Mucosa of gallbladder (tissue), 1 donor: Measurements from ENCODE around the gene ANKRD11. TPM values are rescaled to one million over a fixed set of nuclear protein-coding genes. Genes with fewer than 3 reads are reported as not detected.
"Not testable (repeated sequence)": the region's sequence is repeated elsewhere in the genome, so short reads cannot be mapped to it uniquely, and the experiment has no call there.

ENCODE experiments used
- DNase-seq: peaks from one replicate; pipeline ENCODE4 v3.0.0-alpha.2; 2020; ENCODE audit warnings: low spot score
- total RNA-seq: library from RNA; stranded (reverse); gene quantifications from one replicate; pipeline ENCODE4 v1.2.1, GENCODE V29; 2021
- donor health status: DM: no; HTN: no; CAD: no.

The ANKRD11 gene
- total RNA-seq, 1 donor from 2014 or later = 143 TPM

DNA sequence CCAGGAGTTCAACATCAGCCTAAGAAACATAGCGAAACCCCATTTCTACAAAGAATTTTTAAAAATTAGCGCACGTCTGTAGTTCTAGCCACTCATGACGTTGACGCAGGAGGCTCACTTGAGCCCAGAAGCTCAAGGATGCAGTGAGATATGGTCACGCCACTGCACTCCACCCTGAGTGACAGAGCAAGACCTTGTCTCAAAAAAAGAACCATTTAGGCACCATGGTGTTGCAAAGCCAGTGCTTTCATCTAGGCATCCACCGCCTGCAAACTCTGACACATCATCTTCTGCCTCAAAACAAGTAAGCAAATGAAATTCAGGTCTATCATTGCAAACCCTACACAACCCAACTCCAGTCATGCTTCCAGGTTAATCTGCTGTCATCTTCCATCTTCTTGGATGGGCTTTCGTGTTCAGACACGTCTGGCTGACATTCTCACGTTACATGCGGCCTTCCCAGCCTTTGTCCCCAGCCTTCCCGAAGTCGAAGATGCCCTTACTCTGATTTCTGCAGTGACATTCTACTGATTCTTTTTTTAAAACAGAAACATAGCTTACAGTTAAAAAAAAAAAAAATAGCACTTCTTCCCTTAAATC is 8.9 kb downstream of the ANKRD11 start:
- no peak for DNase-seq

DNA sequence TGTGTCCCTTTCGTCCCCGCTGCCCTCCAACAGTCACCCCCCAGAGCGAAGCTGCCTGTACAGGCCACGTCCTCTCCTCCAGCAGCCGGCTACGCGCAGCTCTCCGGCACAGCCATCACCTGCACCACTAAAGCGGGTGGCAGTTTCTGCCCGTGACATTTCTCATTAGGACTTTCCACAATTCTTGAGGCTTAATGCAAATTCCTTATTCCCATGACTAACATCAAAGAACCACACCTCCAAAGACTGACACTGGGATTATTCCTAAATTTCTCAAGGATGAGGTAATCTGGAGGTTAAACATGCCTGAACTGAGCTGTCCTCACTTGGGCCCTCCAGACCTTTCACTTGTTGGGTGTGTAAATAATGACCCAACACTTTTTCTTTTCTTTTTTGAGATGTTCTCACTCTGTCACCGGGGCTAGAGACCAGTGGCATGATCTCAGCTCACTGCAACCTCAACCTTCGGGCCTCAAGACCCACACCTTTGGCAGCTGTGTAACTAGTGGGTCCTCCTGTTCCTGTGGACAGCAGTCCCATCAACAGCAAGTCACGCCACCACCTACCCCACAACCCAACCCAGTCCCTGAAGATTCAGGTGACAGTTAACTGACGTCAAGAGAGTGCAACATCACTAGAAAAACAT is 11.7 kb downstream of the ANKRD11 start:
- no peak for DNase-seq

DNA sequence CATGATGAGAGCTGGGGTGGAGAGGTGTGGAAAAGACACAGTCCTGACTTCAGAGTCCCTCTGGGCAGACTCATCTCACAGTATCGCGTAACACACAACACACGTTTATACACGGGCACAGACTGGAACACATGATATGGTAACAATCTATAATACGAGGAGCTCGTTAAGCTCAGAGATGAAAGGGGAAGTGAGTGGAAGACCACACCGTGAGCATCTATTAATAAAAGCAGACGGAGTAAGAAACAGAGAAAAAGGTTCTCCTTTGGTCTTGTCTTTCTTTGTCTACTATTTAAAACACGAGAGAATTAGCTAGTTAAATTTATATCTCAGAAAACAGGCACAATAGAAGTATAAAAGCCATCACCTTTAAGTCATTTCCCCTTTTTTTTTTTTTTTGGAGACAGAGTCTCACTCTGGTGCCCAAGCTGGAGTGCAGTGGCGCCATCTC is 13.5 kb downstream of the ANKRD11 start:
- DNase-seq = no peak

DNA sequence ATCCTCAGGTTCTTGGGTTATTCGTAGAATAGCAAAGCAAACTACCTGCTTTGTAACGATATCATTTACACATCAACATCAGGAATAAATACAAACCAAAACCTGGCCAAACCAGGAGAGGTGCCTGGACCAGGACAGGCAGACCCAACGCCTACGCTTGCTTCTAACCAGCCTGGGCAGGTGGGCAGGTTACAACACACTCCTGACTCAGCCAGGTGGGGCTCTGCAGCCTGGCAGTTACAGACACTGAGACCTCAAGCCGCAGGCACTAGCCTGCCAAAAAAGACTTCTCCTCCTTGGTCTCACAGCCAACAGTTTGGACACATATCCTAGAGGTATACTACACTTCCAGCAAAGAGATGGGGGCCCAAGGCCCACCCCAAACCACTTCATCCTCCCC is 14.0 kb downstream of the ANKRD11 start:
- no peak for DNase-seq

DNA sequence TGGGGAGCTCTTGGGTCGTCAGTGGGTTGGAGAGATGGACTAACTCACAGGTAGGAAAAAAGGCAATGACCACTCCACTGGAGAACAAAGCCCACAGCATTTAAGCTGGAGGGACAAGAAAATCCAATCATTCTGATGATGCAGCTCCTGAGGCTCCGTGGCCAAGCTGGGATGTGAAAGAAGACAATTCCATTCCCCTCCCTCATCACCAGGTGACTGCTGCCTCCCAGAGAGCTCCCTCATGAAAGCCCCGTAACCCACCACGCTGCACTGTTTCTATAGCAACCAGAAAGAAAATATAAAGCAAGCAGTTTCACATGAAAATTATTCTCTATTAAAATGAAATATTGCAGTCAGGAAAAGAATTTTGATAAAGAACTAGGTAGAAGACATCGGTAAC is 15.2 kb downstream of the ANKRD11 start:
- DNase-seq = no peak

DNA sequence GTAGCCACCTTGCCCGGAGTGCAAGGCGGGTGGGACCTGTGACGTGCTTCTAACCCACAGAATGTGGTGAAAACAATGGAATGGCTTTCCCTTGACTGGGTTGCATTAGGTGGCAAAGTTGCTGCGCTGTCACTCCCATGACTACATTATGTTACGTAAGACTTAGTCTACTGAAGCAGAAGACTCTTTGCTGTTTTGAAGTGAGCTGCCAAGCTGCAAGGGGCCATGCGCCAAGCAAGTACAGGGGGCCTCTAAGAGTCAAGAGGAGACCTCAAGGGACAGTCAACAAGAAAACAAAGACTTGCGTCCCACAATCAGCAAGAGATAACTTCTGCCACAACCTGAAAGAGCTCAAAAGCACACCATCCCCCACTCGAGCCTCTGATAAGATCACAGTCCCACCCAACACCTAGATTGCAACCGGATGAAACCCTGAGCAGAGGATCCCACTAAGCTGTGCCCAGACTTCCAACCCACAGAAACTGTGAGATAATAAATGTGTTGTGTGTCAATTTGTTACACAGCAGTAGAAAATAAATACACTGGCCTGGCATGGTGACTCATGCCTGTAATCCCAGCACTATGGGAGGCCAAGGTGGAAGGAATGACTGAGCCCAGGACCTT is 16.5 kb downstream of the ANKRD11 start:
- no peak for DNase-seq

DNA sequence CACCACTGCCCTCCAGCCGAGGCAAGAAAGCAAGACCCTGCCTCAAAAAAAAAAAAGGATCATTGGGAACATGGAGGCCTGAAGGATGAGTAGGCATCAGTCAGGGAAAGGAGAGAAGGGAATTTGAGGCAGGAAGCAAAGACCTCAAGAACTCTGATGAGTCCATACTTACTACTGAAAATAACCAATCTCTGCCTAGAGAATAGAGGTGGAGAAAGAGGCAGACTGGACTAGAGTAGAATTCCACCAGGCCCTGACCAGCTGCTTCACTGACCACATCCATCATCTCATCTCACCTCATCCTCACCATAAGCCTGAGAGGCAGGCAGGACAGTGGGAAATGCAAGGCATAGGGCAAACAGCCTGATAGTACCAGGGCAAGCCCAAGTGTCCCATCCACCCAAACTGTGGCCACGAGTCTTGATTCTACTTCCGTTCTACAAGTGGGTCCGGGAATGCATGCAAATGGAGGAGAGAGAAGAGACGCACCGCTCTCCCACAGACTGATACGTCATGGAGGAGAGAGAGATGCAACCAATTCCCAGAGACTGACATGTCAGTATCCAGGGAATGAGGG is 17.1 kb downstream of the ANKRD11 start:
- DNase-seq = no peak

DNA sequence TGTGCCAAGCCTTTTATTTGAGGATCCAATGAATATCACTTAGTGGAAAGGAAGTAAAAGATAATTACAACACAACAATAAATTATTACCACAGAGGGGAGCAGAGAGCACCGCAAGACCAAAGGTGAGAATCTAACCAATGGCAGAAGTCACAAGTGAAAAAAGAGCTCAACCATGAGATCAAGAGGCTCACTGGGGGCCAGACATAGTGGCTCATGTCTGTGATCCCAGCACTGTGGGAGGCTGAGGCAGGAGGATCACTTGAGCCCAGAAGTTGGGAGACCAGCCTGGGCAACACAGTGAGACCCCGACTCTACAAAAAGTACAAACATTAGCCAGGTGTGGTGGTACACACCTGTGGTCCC is 17.7 kb downstream of the ANKRD11 start:
- no peak for DNase-seq

DNA sequence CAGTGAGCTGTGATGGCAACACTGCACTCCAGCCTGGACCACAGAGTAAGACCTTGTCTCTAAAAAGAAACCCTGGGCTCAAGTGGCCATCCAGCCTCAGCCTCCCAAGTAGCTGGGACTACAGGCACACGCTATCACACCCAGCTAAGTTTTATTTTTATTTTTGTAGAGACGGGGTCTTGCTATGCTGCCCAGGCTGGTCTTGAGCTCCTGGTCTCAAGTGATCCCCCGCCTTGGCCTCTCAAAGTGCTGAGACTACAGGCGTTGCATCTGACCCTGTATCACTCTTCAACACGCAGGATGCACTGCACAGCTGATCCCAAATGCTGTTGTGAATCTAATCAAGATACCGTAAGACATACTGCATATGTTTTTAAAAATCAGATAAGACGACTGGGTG is 23.0 kb downstream of the ANKRD11 start:
- DNase-seq = no peak

DNA sequence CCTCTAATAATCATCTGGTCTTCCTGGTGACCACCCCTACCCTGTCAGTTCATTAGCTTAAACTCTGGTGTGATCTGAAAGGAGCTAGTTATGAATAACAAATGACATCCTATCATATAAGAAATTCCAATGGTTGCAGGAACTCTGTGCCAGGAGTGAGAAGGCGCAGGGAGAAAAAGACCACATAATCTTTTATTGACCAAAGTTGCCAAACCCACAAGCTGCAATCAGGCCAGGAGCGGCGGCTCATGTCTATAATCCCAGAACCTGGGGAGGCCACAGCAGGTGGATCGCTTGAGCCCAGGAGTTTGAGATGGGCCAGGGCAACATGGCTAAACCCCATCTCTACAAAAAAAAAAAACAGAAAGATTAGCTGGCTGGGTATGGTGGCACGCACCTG is 23.4 kb downstream of the ANKRD11 start:
- DNase-seq = no peak

DNA sequence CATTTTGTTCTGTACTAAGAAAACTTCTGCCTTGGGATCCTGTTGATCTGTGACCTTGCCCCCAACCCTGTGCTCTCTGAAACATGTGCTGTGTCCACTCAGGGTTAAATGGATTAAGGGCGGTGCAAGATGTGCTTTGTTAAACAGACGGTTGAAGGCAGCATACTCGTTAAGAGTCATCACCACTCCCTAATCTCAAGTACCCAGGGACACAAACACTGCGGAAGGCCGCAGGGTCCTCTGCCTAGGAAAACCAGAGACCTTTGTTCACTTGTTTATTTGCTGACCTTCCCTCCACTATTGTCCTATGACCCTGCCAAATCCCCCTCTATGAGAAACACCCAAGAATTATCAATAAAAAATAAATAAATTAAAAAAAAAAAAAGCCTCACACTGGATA is 27.0 kb downstream of the ANKRD11 start:
- DNase-seq = not testable (repeated sequence)

DNA sequence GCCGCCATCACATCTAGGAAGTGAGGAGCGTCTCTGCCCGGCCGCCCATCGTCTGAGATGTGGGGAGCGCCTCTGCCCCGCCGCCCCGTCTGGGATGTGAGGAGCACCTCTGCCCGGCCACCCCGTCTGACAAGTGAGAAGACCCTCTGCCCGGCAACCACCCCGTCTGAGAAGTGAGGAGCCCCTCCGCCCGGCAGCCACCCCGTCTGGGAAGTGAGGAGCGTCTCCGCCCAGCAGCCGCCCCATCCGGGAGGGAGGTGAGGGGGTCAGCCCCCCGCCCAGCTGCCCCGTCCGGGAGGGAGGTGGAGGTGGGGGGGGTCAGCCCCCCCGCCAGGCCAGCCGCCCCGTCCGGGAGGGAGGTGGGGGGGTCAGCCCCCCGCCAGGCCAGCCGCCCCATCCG is 27.7 kb downstream of the ANKRD11 start:
- not testable (repeated sequence) for DNase-seq

DNA sequence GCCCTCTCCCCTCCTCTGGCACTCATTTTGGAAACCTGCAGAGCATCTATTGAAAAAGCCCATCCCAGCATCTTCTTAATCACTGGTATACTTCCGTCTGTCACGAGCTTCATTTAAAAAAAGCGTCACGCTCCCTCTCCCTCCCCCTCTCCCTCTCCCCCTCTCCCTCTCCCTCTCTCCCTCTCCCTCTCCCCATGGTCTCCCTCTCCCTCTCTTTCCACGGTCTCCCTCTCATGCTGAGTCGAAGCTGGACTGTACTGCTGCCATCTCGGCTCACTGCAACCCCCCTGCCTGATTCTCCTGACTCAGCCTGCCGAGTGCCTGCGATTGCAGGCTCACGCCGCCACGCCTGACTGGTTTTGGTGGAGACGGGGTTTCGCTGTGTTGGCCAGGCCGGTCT is 28.5 kb downstream of the ANKRD11 start:
- not testable (repeated sequence) for DNase-seq

DNA sequence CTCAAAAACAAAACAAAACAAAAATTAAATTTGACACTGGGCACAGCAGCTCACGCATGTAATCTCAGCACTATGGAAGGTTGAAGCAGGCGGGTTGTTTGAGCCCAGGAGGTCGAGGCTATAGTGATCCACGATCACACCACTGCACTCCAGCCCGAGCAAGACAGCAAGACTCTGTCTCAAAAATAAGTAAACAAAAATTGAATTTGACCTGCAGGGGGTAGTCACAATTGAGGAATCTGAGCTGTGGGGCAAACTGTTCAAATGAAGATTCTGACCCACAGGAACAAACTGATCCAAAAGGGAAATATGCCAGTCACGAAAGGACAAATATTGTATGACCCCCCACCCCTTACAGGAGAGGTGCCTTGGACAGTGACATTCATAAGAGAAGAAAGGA is 29.8 kb downstream of the ANKRD11 start:
- no peak for DNase-seq

DNA sequence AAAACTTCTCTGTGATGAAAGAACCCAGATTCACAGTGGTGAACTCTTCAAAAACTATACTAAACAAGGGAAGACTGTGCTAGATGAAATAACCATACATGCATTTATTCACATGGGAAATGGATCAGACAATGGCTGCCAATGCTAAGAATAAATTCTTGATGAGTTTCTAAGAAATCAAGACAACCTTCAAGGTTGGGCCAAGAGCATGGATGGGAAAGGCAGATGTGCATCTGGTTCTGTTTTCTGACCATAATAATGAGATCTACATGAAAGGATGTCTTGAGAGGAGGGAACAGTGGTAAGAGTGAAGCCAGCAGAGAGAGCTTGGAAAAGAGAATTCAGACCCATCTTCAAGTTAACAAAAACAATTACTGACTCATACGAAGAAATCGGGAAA is 31.4 kb downstream of the ANKRD11 start:
- DNase-seq = no peak

DNA sequence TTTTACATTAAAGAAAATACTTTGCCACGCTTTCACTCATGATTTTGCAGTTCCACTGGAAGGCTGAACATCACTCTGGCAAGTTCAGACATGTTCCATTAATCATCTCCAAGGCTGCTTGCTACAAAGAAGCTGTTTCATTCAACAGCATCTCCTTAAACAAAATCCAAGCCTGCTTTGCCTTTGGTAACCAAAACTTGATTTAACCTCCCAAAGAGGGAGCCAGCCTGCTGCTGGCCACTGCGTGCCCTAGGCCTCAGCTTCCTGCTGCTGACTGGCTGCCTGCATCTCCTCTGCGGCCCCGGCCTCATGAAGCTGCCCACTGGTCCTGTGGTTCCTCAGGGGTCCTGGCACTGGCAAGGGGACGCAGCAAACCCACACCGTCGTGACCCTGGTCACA is 31.8 kb downstream of the ANKRD11 start:
- no peak for DNase-seq

DNA sequence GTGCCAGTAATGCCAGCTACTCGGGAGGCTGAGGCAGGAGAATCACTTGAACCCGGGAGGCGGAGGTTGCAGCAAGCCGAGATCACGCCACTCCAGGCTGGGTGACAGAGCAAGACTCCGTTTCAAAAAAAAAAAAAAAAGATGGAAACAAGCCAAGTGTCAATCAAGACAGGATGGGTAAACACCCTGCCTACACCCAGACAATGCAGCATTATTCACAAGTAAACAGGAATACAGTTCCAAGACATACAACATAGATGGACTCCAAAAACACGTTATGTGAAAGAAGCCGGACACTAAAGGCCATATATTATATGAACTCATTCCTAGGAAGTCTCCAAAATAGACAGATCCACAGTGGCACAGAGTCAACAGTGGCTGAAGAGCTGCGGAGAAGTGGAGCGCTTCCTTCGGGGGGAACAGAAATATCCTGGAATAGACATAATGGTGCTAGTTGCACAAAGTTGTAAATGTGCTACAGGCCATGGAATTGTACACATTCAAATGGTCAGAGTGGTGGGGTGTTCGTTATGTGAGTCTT is 33.9 kb downstream of the ANKRD11 start:
- DNase-seq = no peak

DNA sequence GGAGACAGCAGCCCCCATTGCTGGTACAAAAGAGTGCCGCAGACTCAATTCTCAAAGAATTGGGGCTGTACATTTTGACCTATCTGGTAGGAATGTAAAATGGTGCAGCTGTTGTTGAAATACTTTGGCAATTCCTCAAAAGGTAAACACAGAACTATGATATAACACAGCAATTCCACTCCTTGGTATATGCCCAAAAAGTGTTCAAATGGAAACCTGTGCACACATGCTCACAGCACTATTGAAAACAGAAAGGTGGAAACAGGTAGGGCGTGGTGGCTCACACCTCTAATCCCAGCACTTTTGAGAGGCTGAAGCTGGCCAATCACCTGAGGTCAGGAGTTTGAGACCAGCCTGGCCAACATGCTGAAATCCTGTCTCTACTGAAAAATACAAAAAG is 34.7 kb downstream of the ANKRD11 start:
- DNase-seq = no peak

DNA sequence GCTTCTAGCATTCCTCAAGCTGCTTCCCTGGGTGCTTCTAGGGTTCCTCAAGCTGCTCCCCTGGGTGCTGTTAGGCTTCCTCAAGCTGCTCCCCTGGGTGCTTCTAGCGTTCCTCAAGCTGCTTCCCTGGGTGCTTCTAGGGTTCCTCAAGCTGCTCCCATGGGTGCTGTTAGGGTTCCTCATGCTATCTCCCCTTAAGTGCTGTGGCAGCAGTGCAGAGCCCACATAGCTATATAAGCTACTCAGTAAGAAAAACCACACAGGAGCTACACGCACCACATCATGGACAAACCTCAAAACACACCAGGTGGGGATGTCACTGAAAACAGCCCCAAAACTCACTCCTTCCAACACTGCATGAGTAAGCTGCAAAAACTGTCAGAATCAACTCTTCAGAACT is 35.2 kb downstream of the ANKRD11 start:
- no peak for DNase-seq

DNA sequence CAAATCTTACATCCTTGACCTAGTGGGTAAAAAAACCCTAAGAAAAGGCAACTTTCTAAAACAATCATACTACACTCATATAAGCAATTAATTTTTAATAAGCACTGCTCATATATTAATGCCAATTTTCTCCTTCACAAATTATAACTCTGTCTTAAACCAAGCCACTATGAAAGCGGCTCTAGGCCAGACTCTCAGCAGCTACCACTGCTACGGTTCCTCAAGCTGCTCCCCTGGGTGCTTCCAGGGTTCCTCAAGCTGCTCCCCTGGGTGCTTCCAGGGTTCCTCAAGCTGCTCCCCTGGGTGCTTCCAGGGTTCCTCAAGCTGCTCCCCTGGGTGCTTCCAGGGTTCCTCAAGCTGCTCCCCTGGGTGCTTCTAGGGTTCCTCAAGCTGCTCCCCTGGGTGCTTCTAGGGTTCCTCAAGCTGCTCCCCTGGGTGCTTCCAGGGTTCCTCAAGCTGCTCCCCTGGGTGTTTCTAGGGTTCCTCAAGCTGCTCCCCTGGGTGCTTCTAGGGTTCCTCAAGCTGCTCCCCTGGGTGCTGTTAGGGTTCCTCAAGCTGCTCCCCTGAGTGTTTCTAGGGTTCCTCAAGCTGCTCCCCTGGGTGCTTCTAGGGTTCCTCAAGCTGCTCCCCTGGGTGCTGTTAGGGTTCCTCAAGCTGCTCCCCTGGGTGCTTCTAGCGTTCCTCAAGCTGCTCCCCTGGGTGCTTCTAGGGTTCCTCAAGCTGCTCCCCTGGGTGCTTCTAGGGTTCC is 35.8 kb downstream of the ANKRD11 start:
- not testable (repeated sequence) for DNase-seq

DNA sequence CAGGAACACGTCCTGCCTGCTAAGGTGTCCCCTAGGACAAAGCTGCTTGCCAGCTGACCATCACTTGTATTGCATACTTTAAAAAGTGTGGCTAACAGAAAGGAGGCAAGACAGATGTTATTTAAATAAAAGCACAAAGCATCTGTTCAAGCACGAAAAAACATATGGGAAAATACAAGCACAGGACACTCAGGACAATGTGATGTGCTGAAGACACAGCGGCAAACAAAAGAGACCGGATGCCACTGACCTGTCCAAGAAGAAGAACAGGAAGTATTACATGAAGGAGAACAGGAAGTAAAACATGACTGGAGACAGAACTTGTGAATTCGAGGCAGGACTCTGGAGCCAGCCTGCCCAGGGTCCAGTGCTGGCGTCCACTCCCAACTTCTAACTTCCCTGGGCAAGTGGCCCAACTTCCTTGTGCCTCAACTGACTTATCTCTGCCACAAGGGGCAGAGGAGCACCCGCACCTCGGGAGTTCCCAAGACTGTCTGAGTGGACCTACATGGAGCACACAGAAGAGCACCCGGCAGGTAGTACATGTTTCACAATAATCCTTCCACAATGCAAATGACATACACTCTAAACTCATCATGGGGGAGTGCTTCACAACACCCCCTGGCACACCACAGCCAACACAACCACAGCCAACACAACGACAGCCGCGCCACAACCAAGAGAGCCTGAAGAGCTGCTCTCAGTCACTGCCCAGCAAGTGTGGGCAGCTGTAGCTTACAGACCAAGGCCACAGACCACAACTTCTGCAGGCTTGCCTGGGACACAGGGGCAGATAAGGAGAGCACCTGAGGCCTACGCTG is 36.6 kb downstream of the ANKRD11 start:
- DNase-seq = peak; percentile 27
